ENCODE data around the gene MFAP2. TPM values are rescaled to one million over a fixed set of nuclear protein-coding genes. Genes with fewer than 3 reads are reported as not detected.

Gene MFAP2
- total RNA-seq, 2 donors from 2014 or later = 120 to 170 TPM

DNA sequence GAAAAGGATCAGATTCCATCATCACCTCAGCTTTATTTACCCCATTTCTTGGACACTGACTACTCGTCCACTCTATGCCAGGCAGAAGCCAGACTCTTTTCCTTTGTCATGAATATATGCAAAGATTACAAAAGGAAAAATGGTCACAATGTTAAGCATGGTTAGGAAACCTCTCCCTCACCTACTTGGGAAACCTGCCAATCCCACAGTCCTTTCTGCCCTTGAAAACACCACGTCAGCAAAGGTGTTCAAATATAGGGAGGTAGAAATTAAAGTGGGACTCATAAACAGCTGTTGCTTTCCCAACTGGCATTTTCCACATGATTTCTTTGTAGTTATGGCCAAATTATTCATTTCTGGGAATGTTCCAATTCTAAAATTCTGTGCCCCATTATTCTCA is 47.5 kb upstream of the MFAP2 start:
- 89% methylated on average over 2 of the region's 2 CpGs; no CpG with 5 or more reads in 1 of the 2 experiments for WGBS, 2 experiments (ENCODE audit: insufficient coverage in 1 of 2, insufficient read length in 1 of 2)
- no peak overlapping the region for H3K4me3 ChIP-seq (ENCODE audit: low read length)
- peaks cover 70% of the 10 kb centered on the region for H3K36me3 ChIP-seq (ENCODE audit: control insufficient read depth, insufficient read depth, low read length)
- no peaks in the 10 kb centered on the region for H3K9me3 ChIP-seq (ENCODE audit: control insufficient read depth, low read length)
- H3K27me3 ChIP-seq (ENCODE audit: control insufficient read depth, insufficient read depth, low read length, poor library complexity, severe bottlenecking) = no peaks in the 10 kb centered on the region
- peak; percentile 1 for DNase-seq
- Mint-ChIP-seq H3K27ac (no peak overlapping the region), H3K27me3 (ENCODE audit: insufficient read depth) (no peaks in the 10 kb centered on the region), H3K4me1 (no peaks in the 10 kb centered on the region), H3K36me3 (ENCODE audit: low read depth) (peaks cover 60% of the 10 kb centered on the region), H3K9me3 (no peaks in the 10 kb centered on the region), H3K4me3 (no peak overlapping the region)
- H3K4me1 ChIP-seq (ENCODE audit: control insufficient read depth, insufficient read depth, low read length) = no peaks in the 10 kb centered on the region
- H3K27ac ChIP-seq (ENCODE audit: low read depth, low read length) = no peak overlapping the region
- no peak overlapping the region for H3K9ac ChIP-seq (ENCODE audit: extremely low read depth, low read length, poor library complexity, severe bottlenecking)
- TF ChIP-seq, protein P1, sequence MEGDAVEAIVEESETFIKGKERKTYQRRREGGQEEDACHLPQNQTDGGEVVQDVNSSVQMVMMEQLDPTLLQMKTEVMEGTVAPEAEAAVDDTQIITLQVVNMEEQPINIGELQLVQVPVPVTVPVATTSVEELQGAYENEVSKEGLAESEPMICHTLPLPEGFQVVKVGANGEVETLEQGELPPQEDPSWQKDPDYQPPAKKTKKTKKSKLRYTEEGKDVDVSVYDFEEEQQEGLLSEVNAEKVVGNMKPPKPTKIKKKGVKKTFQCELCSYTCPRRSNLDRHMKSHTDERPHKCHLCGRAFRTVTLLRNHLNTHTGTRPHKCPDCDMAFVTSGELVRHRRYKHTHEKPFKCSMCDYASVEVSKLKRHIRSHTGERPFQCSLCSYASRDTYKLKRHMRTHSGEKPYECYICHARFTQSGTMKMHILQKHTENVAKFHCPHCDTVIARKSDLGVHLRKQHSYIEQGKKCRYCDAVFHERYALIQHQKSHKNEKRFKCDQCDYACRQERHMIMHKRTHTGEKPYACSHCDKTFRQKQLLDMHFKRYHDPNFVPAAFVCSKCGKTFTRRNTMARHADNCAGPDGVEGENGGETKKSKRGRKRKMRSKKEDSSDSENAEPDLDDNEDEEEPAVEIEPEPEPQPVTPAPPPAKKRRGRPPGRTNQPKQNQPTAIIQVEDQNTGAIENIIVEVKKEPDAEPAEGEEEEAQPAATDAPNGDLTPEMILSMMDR (conservative IDR thresholded peaks at IDR 0.05) = no peak

DNA sequence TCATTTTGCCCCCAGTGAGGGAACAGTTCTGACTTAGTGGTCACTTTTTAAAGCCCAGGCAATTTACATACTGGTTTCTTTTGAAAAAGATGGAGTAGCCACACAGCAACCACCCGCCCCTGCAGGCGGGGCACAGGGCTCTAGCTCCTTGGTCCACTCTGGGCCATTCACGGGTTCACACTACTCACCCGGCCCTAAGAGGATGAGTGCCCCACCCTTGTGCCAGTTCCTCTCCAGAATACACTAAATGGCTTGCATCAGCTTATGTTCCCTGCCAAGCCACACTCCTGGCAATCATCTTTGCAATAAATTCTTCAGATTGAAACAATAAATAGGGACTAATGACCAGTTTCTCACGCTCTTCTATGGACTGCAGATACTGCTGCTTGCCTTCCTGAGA is 47.0 kb upstream of the MFAP2 start:
- Mint-ChIP-seq H3K27me3 (ENCODE audit: insufficient read depth) (no peaks in the 10 kb centered on the region), H3K27ac (no peak overlapping the region), H3K4me1 (no peaks in the 10 kb centered on the region), H3K4me3 (no peak overlapping the region), H3K9me3 (no peaks in the 10 kb centered on the region), H3K36me3 (ENCODE audit: low read depth) (peaks cover 60% of the 10 kb centered on the region)
- WGBS, 2 experiments (ENCODE audit: insufficient coverage in 1 of 2, insufficient read length in 1 of 2) = 94 to 97% methylated on average over 5 of the region's 5 CpGs
- no peaks in the 10 kb centered on the region for H3K9me3 ChIP-seq (ENCODE audit: control insufficient read depth, low read length)
- DNase-seq = no peak
- H3K36me3 ChIP-seq (ENCODE audit: control insufficient read depth, insufficient read depth, low read length) = peaks cover 70% of the 10 kb centered on the region
- H3K27ac ChIP-seq (ENCODE audit: low read depth, low read length) = no peak overlapping the region
- TF ChIP-seq, protein P1 (conservative IDR thresholded peaks at IDR 0.05) = no peak
- no peak overlapping the region for H3K9ac ChIP-seq (ENCODE audit: extremely low read depth, low read length, poor library complexity, severe bottlenecking)
- H3K27me3 ChIP-seq (ENCODE audit: control insufficient read depth, insufficient read depth, low read length, poor library complexity, severe bottlenecking) = no peaks in the 10 kb centered on the region
- H3K4me3 ChIP-seq (ENCODE audit: low read length) = no peak overlapping the region
- no peaks in the 10 kb centered on the region for H3K4me1 ChIP-seq (ENCODE audit: control insufficient read depth, insufficient read depth, low read length)

DNA sequence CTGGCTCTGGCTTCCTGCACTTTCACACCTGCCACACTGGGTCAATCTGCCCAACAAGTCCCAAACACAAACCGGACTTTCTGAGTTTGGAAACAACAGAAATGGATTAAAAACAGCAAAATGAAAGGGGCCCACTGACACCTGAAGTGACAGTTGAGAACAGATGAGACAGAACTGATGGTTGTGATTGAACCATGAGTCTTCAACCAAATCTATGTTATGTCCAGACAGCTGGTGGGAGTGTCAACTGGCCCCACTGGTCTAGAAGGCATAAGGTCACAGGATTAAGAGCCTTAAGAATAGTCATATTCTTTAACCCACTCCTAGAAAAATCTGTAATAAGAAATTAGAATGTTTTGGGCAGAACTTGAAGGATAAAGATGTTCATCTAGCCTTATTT is 44.3 kb upstream of the MFAP2 start:
- Histone ChIP-seq H3K9me3 (ENCODE audit: control insufficient read depth, low read length) (no peaks in the 10 kb centered on the region), H3K27ac (ENCODE audit: low read depth, low read length) (no peak overlapping the region), H3K27me3 (ENCODE audit: control insufficient read depth, insufficient read depth, low read length, poor library complexity, severe bottlenecking) (no peaks in the 10 kb centered on the region), H3K36me3 (ENCODE audit: control insufficient read depth, insufficient read depth, low read length) (peaks cover 93% of the 10 kb centered on the region), H3K4me3 (ENCODE audit: low read length) (no peak overlapping the region), H3K4me1 (ENCODE audit: control insufficient read depth, insufficient read depth, low read length) (no peaks in the 10 kb centered on the region), H3K9ac (ENCODE audit: extremely low read depth, low read length, poor library complexity, severe bottlenecking) (no peak overlapping the region)
- peaks cover 68% of the 10 kb centered on the region for H3K36me3 Mint-ChIP-seq (ENCODE audit: low read depth)
- TF ChIP-seq, protein P1 (conservative IDR thresholded peaks at IDR 0.05) = no peak
- H3K4me1 Mint-ChIP-seq = no peaks in the 10 kb centered on the region
- H3K27me3 Mint-ChIP-seq (ENCODE audit: insufficient read depth) = no peaks in the 10 kb centered on the region
- WGBS, 2 experiments (ENCODE audit: insufficient coverage in 1 of 2, insufficient read length in 1 of 2) = 90 to 95% methylated on average over 1 of the region's 1 CpG
- no peak overlapping the region for H3K27ac Mint-ChIP-seq
- no peak overlapping the region for H3K4me3 Mint-ChIP-seq
- no peaks in the 10 kb centered on the region for H3K9me3 Mint-ChIP-seq
- peak; percentile 17 for DNase-seq

All from endodermal cell (in vitro differentiated cells).